GM13977 (cell line): Measurements from ENCODE around the gene ATAD1.

Experiments
- DNase-seq: peaks from one replicate; pipeline ENCODE4 v3.0.0; 2012; ENCODE audit warnings: low spot score
- in situ Hi-C: fragments of 300-500 bp; cut with MboI; formaldehyde crosslinking; loops from one replicate; pipeline ENCODE4 v1.12.0; 2022; ENCODE audit warnings: low sequenced_read_pairs, low pct_unique_long_range_greater_than_20kb, mixed read lengths, inconsistent platforms; ENCODE audit not compliant: unreplicated experiment
- TF ChIP-seq, protein P1 (sequence below): IDR thresholded peaks from 2 replicates; pipeline ENCODE4 v1.5.1; 2012; ENCODE audit warnings: mild to moderate bottlenecking, control low read depth; ENCODE audit not compliant: insufficient read depth; ENCODE audit errors: extremely low read depth, missing control alignments

ATAD1 gene

DNA sequence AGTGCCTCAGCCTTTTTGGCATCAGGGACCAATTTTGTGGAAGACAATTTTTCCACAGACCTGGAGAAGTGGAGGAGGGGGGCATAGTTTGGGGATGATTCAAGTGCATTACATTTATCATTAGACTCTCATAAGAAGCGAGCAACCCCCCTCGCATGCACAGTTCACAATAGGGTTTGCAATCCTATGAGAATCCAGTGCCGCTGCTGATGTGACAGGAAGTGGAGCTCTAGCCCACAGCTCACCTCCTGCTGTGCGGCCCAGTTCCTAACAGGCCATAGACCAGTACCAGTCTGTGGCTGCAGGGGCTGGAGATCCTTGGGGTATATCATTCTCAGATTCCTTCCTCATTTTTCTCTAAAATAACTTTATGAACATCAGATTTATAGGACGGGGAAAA, 50.8 kb downstream of the ATAD1 start:
- TF ChIP-seq, protein P1, sequence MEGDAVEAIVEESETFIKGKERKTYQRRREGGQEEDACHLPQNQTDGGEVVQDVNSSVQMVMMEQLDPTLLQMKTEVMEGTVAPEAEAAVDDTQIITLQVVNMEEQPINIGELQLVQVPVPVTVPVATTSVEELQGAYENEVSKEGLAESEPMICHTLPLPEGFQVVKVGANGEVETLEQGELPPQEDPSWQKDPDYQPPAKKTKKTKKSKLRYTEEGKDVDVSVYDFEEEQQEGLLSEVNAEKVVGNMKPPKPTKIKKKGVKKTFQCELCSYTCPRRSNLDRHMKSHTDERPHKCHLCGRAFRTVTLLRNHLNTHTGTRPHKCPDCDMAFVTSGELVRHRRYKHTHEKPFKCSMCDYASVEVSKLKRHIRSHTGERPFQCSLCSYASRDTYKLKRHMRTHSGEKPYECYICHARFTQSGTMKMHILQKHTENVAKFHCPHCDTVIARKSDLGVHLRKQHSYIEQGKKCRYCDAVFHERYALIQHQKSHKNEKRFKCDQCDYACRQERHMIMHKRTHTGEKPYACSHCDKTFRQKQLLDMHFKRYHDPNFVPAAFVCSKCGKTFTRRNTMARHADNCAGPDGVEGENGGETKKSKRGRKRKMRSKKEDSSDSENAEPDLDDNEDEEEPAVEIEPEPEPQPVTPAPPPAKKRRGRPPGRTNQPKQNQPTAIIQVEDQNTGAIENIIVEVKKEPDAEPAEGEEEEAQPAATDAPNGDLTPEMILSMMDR = no peak
- in situ Hi-C loops = no loop called here

DNA sequence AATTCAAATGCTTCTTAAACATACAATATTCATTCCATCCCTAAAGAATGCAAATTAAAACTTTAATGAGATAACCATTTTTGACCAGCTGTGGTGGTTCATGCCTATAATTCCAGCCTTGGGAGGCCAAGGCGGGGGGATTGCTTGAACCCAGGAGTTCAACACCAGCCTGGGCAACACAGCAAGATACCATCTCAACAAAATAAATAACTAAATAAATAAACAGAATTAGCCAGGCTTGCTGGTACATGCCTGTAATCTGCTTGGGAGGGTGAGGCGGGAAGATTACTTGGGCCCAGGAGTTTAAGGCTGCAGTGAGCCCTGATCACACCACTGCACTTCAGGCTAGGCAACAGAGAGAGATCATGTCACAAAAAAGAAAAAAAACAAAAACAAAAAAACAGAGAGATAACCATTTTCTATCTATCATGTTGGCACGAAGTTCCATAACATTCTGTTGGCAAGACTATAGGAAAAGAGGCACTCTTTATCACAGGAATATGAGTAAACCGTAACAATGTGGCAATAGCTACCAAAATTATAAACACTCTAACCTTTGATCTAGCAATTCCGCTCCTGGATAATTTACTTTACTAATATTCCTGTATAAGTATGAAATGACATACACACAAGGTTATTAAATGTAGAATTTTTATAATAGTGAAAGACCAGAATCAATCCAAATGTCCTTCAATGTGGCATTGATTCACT, 52.2 kb downstream of the ATAD1 start:
- no peak for DNase-seq
- in situ Hi-C loops = no loop called here
- TF ChIP-seq, protein P1 = no peak

More for the DNA sequence above, 50.8 kb downstream of the ATAD1 start:
- DNase-seq = no peak

DNA sequence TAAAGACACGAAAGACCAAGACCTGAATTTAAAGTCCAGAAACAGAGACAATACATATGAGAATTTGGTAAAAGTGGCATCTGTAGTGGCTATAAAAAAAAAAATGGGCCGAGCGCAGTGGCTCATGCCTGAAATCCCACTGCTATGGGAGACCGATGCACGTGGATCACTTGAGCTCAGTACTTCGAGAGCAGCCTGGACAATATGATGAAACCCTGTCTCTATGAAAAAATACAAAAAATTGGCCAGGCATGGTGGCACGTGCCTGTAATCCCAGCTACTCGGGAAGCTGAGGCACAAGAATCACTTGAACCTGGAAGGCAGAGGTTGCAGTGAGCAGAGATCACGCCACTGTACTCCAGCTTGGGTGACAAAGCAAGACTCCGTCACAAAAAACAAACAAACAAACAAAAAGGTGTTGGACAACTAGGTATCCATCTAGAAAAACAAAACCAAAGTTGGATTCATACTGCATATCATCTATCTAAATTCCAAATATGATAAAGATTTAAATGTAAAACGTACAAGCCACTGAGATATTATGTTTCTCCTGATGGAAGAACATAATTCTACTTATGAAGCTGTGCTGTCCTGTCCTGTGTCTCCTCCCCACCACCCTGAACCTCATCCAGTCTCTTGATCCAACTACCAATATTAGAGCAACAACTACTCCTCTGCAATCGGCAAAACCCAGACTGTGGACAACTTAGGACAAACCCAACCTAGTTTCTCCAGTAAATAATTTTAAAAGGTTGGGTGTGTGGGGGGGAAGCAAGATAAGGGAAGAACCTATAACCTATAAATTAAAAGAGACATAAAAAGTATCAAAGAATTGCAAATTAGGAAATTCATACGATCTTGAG, 53.7 kb downstream of the ATAD1 start:
- in situ Hi-C loops = no loop called here
- TF ChIP-seq, protein P1 = no peak
- no peak for DNase-seq

DNA sequence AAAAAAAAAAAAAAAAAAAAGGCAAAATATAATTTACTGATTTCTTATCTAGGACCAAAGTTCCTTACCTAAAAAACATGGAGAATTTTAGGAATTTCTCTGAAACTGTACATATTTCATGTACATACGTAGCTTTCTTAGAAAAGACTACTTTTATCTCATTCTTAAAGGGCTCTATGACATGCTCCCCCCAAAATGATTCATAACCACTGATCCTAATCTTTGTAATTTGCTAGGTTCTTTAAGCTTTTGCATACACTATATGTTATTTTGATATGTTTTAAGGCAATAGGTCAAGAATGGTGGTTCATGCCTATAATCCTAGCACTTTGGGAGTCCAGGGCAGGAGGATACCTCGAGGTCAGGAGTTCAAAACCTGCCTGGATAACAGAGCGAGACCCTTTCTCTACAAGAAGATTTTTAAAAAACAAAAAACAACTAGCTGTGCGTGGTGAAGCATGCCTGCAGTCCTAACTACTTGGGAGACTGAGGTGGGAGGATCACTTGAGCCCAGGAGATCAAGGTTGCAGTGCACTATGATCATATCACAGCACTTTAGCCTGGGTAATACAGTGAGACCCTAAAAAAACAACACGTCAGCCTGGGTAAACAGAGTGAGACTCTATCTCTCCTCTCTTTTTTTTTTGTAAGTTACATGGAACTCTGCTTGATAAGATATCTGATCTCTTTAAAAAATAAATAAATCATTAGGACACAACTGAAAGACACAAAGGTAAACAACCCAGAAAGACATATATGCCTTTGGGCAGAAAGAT, 54.8 kb downstream of the ATAD1 start:
- in situ Hi-C loops = no loop called here
- TF ChIP-seq, protein P1 = no peak
- no peak for DNase-seq

DNA sequence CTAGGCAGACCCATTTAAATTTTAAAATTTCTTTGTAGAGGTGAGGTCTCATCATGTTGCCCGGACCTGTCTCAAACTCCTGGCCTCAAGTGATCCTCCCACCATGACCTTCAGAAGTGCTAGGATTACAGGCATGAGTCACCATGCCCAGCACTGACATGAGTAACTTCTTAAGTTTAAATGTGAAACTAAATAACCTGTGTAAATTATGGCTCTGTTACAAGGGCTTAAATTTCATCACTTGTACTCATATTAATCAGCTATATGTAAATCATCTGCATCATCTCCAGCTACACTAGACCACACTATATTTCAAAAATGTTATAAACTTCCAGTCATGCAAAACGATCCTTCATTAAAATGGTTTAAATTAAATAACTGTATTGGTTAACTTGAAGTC, 56.1 kb downstream of the ATAD1 start:
- TF ChIP-seq, protein P1 = no peak
- no peak for DNase-seq
- in situ Hi-C loops = no loop called here

DNA sequence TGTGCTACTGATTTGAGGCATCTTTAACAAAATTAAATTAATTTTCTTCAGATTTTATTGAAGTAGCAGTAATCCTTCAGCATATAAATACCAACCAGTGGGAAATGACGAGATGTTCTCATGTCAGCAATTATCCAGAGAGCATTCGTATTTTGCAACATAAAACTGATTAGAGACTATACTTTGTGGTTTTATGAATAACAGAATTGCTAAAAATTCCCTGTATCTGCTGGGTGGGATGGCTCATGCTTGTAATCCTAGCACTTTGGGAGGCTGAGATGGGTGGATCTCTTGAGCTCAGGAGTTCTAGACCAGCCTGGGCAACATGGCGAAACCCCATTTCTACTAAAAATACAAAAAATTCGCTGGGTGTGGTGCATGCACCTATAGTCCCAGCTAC, 56.9 kb downstream of the ATAD1 start:
- in situ Hi-C loops = no loop called here
- no peak for DNase-seq

More for the DNA sequence above, 56.9 kb downstream of the ATAD1 start:
- TF ChIP-seq, protein P1 = no peak
